Measurements from ENCODE around the gene SRGAP3.

DNA sequence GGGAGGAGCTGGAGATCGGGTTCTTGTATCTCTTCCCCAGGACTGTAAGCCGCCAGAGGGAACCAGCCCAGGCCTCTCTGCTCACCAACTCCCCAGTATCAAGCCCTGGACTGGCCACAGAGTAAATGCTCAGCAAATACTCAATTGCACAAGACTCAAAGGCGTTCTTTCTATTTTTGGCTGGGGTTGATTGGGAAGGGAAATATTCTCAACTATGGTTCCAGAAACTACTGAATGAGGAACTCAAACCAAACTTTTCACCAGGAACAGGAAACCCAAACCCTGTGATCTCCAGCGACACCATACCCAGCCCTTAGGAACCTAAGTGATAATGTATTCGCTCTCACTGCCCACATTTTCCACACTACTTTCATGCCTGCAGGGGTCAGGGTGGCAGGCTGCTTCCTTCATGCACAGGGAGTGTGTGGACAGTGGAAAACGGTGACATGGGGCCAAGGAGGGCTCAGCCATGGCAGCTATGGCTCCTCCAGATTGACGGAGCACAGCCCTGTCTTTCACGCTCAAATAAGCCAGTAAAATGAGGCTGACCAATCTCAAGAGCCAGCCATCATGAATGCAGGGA, 161.5 kb downstream of the SRGAP3 start:
- TF ChIP-seq, protein P1, sequence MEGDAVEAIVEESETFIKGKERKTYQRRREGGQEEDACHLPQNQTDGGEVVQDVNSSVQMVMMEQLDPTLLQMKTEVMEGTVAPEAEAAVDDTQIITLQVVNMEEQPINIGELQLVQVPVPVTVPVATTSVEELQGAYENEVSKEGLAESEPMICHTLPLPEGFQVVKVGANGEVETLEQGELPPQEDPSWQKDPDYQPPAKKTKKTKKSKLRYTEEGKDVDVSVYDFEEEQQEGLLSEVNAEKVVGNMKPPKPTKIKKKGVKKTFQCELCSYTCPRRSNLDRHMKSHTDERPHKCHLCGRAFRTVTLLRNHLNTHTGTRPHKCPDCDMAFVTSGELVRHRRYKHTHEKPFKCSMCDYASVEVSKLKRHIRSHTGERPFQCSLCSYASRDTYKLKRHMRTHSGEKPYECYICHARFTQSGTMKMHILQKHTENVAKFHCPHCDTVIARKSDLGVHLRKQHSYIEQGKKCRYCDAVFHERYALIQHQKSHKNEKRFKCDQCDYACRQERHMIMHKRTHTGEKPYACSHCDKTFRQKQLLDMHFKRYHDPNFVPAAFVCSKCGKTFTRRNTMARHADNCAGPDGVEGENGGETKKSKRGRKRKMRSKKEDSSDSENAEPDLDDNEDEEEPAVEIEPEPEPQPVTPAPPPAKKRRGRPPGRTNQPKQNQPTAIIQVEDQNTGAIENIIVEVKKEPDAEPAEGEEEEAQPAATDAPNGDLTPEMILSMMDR (conservative IDR thresholded peaks at IDR 0.05; ENCODE audit: low read length), result no peak
- no peak for TF ChIP-seq EZH2phosphoT487 (IDR thresholded peaks at IDR 0.05; ENCODE audit: borderline replicate concordance)

All from Loucy (cell line).